Measurements from ENCODE around the gene PSMC3.

- no peak for TF ChIP-seq POLR2A (IDR thresholded peaks at IDR 0.05)
- TF ChIP-seq, protein P1, sequence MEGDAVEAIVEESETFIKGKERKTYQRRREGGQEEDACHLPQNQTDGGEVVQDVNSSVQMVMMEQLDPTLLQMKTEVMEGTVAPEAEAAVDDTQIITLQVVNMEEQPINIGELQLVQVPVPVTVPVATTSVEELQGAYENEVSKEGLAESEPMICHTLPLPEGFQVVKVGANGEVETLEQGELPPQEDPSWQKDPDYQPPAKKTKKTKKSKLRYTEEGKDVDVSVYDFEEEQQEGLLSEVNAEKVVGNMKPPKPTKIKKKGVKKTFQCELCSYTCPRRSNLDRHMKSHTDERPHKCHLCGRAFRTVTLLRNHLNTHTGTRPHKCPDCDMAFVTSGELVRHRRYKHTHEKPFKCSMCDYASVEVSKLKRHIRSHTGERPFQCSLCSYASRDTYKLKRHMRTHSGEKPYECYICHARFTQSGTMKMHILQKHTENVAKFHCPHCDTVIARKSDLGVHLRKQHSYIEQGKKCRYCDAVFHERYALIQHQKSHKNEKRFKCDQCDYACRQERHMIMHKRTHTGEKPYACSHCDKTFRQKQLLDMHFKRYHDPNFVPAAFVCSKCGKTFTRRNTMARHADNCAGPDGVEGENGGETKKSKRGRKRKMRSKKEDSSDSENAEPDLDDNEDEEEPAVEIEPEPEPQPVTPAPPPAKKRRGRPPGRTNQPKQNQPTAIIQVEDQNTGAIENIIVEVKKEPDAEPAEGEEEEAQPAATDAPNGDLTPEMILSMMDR (IDR thresholded peaks at IDR 0.05), result no peak
Observed at GRCh38 chr11:47469361-47470179, 43.3 kb upstream of the PSMC3 start.
